Measurements from ENCODE around the gene ZNF513. TPM values are rescaled to one million over a fixed set of nuclear protein-coding genes. Genes with fewer than 3 reads are reported as not detected.
"Not testable (repeated sequence)": the region's sequence is repeated elsewhere in the genome, so short reads cannot be mapped to it uniquely, and the experiment has no call there.

The ZNF513 gene
- total and polyA plus RNA-seq, 8 donors = 12.8 to 18.8 (median 16.4) TPM

DNA sequence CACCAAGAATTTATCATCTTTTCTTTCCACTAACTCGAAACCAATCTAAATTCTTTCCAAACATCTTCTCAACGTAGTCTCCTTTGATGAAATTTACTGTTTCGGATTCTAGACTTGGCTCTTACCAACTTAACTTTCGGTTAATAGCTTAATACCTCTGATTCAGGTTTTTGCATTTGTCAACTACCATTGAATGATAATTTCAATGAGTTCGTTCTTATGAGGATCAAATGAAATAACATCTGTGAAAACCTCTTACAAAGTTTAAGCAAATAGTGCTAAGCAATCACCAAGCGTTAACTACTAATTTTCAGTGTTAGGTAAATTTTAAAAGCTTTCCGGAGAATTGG lies 47.3 kb upstream of the ZNF513 start:
- TF ChIP-seq, protein P1, sequence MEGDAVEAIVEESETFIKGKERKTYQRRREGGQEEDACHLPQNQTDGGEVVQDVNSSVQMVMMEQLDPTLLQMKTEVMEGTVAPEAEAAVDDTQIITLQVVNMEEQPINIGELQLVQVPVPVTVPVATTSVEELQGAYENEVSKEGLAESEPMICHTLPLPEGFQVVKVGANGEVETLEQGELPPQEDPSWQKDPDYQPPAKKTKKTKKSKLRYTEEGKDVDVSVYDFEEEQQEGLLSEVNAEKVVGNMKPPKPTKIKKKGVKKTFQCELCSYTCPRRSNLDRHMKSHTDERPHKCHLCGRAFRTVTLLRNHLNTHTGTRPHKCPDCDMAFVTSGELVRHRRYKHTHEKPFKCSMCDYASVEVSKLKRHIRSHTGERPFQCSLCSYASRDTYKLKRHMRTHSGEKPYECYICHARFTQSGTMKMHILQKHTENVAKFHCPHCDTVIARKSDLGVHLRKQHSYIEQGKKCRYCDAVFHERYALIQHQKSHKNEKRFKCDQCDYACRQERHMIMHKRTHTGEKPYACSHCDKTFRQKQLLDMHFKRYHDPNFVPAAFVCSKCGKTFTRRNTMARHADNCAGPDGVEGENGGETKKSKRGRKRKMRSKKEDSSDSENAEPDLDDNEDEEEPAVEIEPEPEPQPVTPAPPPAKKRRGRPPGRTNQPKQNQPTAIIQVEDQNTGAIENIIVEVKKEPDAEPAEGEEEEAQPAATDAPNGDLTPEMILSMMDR (IDR thresholded peaks at IDR 0.05) = no peak
- Histone ChIP-seq H3K36me3 (no peaks in the 10 kb centered on the region), H3K4me1 (peaks cover 6 to 35% of the 10 kb centered on the region in 2 donors), H3K27ac (peak overlapping the region; percentile 99), H3K9me3 (no peaks in the 10 kb centered on the region), H3K27me3 (no peaks in the 10 kb centered on the region), H3K4me3 (peak overlapping the region; percentile 98 to 100)
- intact Hi-C loops (cut with DNase I) = no loop called here
- no peak for DNase-seq
- ATAC-seq = no peak

DNA sequence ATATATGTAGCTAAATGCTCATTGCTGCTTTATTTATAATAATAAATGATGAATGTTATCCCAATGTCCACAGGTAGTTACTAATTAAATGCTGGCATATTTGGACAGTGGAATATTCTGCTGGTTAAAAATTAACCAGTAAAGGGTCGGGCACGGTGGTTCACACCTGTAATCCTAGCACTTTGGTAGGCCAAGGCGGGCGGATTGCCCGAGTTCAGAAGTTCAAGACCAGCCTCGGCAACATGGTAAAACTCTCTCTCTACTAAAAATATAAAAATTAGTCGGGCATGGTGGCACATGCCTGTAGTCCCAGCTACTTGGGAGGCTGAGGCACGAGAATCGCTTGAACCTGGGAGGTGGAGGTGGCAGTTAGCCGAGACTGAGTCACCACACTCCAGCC lies 44.5 kb upstream of the ZNF513 start:
- H3K36me3 ChIP-seq; DNase-seq; intact Hi-C loops (cut with DNase I); H3K4me3 ChIP-seq; H3K27ac ChIP-seq; H3K27me3 ChIP-seq; H3K9me3 ChIP-seq; ATAC-seq: not testable (repeated sequence)
- peaks cover 5 to 17% of the 10 kb centered on the region in 2 donors for H3K4me1 ChIP-seq

DNA sequence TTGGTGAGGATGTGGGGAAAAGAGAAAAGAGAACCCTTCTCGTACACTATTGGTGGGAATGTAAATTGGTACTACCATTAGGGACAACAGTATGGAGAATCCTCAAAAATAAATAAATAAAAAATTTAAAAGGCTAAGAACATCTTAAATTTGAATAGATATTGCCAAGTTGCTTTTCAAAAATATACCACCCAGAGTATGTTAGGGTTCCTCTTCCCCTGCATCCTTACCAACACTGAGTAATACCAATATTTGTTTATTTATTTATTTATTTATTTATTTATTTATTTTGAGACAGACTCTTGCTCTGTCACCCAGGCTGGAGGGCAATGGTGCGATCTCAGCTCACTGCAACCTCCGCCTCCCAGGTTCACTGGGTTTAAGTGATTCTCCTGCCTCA lies 42.4 kb upstream of the ZNF513 start:
- no peak overlapping the region for H3K27ac ChIP-seq
- no peaks in the 10 kb centered on the region for H3K27me3 ChIP-seq
- no peaks in the 10 kb centered on the region for H3K9me3 ChIP-seq
- peaks cover 0 to 7% of the 10 kb centered on the region in 2 donors for H3K4me1 ChIP-seq
- DNase-seq = no peak
- TF ChIP-seq, protein P1 (IDR thresholded peaks at IDR 0.05) = no peak
- no peak for ATAC-seq
- intact Hi-C loops (cut with DNase I) = no loop called here
- H3K4me3 ChIP-seq = no peak overlapping the region
- H3K36me3 ChIP-seq = no peaks in the 10 kb centered on the region

DNA sequence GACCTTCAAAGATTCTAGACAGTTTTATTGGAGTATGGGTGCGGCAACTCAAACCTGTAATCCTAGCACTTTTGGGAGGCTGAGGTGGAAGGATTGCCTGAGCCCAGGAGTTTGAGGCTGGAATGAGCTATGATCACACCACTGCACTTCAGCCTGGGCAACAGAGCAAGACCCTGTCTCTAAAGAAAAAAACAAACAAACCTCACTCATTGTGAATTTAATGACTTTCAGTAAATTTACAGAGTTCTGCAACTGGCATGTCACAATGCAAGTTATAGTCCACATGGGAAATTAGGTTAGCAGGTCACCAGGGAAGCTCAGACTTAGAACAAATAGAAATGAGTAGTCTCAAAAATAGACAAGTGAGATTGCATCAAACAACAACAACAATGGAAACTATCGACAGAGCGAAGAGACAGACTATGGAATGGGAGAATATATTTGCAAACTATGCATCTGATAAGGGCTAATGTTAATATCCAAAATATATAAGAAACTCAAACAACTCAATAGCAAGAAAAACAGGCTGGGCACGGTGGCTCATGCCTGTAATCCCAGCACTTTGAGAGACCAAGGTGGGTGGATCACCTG lies 41.2 kb upstream of the ZNF513 start:
- Histone ChIP-seq H3K4me3 (no peak overlapping the region), H3K4me1 (no peaks in the 10 kb centered on the region), H3K27ac (no peak overlapping the region), H3K27me3 (no peaks in the 10 kb centered on the region), H3K9me3 (no peaks in the 10 kb centered on the region), H3K36me3 (no peaks in the 10 kb centered on the region)
- no peak for DNase-seq
- intact Hi-C loops (cut with DNase I) = no loop called here
- no peak for ATAC-seq
- TF ChIP-seq, protein P1 (IDR thresholded peaks at IDR 0.05) = no peak

DNA sequence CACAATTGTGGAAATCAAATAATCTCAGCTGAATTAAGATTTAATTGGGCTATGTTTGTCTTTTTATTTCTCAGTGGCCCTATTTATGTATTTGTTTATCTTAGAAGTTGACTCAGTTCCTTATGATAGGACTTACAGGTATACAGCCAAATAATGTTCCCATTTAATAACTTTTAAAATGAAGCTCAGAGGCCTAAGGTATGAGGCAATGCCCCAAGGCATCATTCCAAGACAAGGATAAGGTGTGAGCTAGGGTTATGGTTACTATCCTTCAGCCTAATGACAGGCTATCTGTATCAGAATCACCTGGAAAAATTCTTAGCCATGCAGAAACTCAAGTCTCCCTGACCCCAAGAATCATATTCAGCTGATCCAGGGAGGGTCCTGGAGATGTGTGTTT lies 40.5 kb upstream of the ZNF513 start:
- DNase-seq (no peak), ATAC-seq (no peak)
- H3K27ac ChIP-seq = no peak overlapping the region
- TF ChIP-seq, protein P1 (IDR thresholded peaks at IDR 0.05) = no peak
- H3K27me3 ChIP-seq = no peaks in the 10 kb centered on the region
- no peaks in the 10 kb centered on the region for H3K9me3 ChIP-seq
- intact Hi-C loops (cut with DNase I) = no loop called here
- no peaks in the 10 kb centered on the region for H3K4me1 ChIP-seq
- H3K36me3 ChIP-seq = no peaks in the 10 kb centered on the region
- no peak overlapping the region for H3K4me3 ChIP-seq

DNA sequence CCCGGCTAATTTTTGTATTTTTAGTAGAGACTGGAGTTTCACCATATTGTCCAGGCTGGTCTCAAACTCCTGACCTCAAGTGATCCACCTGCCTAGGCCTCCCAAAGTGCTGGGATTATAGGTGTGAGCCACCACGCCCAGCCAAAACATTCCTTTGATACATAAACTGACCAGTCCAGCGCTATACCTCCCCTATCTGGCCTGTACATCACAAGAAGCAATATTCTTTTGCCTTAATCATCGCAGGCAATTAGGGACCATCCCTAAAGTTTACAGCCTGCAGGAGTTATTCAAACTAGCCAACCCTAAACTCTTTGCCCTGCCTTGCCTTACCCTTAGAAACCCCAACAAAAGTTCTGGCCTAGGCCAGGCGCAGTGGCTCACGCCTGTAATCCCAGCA lies 35.6 kb upstream of the ZNF513 start:
- H3K27me3 ChIP-seq = no peaks in the 10 kb centered on the region
- H3K9me3 ChIP-seq = no peaks in the 10 kb centered on the region
- H3K4me1 ChIP-seq = no peaks in the 10 kb centered on the region
- TF ChIP-seq, protein P1 (IDR thresholded peaks at IDR 0.05) = no peak
- no peak overlapping the region for H3K4me3 ChIP-seq
- no peaks in the 10 kb centered on the region for H3K36me3 ChIP-seq
- H3K27ac ChIP-seq = no peak overlapping the region
- DNase-seq = no peak
- intact Hi-C loops (cut with DNase I) = no loop called here
- no peak for ATAC-seq

Data from left lung (tissue), 10 donors.